ENCODE measurements around the gene PM20D2.

The PM20D2 gene

DNA sequence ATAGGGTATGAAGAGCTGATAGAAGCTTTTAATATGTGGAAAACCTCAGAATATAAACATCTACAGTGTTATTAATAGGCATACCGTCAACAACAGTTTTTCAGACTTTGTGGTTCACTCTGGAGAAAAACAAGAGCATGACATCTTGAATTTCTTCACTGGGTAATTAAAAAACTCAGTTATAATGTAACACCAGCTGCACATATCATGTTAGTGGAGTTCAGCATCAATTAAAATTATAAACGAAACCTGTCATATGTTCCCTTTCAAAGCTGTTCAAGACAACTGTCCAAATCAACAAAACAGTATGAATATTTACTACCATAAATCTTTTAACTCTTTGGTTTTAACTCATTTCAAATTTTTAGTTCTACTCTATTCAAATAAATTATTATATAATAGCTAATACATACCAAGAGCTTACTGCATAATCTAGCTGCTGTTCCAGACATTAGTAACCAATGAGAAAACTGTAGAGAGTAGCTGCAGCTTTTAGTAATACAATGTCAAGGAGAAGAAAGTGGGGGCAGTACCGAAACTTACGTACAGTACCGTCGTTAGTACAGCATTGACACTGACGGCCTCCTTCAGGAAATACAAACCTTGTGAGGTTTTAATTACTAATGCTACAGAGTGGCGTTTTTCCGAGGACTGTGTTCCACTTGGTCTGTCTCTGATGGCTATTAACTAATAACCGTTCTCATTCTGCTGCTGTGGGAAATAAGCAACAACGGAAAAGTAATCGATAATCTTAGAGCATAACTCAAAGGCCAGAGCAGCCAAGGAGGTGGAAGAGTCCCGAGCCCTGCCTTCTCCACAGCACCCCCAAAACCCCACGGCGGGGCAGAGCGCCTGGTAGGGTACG lies 532 bp upstream of the PM20D2 start:
- Histone ChIP-seq H3K27me3 (ENCODE audit: low read depth, low read length) (no peaks in the 10 kb centered on the region), H3K9me3 (ENCODE audit: insufficient read depth, low read length) (no peaks in the 10 kb centered on the region), H3K27ac (ENCODE audit: low read length) (peak overlapping the region; percentile 93), H3K36me3 (replicated peaks; ENCODE audit: low read depth, low read length) (peaks cover 16% of the 10 kb centered on the region), H4K20me1 (ENCODE audit: insufficient read depth, low read length) (no peaks in the 10 kb centered on the region), H3K9ac (ENCODE audit: low read length) (peak overlapping the region; percentile 96), H3K4me2 (ENCODE audit: low read length) (peak overlapping the region; percentile 89), H3K4me3 (ENCODE audit: low read length) (peak overlapping the region; percentile 95), H2AFZ (ENCODE audit: low read depth, low read length) (peak overlapping the region; percentile 93), H3K4me1 (ENCODE audit: low read length) (peaks cover 21% of the 10 kb centered on the region), H3K79me2 (ENCODE audit: low read length) (peaks cover 41% of the 10 kb centered on the region)
- TF ChIP-seq EZH2phosphoT487 (IDR thresholded peaks at IDR 0.05; ENCODE audit: low read depth), result no peak
- TF ChIP-seq, protein P1, sequence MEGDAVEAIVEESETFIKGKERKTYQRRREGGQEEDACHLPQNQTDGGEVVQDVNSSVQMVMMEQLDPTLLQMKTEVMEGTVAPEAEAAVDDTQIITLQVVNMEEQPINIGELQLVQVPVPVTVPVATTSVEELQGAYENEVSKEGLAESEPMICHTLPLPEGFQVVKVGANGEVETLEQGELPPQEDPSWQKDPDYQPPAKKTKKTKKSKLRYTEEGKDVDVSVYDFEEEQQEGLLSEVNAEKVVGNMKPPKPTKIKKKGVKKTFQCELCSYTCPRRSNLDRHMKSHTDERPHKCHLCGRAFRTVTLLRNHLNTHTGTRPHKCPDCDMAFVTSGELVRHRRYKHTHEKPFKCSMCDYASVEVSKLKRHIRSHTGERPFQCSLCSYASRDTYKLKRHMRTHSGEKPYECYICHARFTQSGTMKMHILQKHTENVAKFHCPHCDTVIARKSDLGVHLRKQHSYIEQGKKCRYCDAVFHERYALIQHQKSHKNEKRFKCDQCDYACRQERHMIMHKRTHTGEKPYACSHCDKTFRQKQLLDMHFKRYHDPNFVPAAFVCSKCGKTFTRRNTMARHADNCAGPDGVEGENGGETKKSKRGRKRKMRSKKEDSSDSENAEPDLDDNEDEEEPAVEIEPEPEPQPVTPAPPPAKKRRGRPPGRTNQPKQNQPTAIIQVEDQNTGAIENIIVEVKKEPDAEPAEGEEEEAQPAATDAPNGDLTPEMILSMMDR (IDR thresholded peaks at IDR 0.05; ENCODE audit: low read depth, low read length), result no peak

DNA sequence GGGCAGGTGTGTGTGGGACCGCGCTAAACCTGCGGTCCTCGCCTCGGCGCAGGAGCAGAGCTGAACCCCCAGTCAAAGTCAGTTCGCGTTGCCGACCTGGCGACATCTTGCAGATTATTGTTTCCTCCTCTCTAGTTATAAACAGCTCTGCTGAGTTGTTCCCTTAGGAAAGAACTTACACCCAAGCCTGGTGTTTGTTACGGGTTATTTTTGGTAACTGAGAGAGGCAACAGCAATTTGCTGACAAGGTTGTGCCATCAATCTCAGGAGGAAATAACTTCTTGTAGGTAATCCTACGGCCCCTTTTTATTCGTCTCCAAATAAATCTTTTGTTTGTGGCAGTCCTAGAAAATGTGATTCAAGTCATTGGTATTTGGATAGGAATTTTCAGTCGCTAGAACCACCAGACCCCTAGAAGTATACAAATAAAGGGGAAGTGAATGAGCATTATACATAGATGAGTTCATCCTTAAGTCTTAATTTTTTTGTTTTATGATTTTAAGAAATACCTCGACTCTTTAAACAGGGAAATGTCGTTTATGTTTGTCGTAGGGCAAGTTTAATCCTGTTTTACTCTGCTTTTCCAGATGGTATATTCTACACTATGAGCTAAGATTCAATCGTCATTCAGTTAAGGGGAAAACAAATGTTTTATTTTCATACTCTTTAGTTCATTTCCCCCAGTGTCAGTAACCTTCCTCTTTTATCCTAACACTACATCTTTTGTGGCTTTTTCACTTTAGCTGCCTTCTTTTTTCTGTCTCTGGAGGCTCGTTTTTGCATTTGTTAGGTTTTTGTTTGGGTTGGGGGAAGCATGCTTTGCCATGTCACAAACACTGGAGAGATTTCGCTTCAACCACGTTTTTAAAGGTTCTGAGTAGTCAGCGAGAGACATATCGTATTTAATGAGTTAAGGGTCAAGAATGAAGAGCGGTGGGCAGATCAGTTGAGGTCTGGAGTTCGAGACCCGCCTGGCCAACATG lies 1.2 kb downstream of the PM20D2 start:
- Histone ChIP-seq H3K4me1 (ENCODE audit: low read length) (peaks cover 14% of the 10 kb centered on the region), H2AFZ (ENCODE audit: low read depth, low read length) (peak overlapping the region; percentile 93; the same call in 1 of the 2 replicates), H3K9ac (ENCODE audit: low read length) (peak overlapping the region; percentile 96)

DNA sequence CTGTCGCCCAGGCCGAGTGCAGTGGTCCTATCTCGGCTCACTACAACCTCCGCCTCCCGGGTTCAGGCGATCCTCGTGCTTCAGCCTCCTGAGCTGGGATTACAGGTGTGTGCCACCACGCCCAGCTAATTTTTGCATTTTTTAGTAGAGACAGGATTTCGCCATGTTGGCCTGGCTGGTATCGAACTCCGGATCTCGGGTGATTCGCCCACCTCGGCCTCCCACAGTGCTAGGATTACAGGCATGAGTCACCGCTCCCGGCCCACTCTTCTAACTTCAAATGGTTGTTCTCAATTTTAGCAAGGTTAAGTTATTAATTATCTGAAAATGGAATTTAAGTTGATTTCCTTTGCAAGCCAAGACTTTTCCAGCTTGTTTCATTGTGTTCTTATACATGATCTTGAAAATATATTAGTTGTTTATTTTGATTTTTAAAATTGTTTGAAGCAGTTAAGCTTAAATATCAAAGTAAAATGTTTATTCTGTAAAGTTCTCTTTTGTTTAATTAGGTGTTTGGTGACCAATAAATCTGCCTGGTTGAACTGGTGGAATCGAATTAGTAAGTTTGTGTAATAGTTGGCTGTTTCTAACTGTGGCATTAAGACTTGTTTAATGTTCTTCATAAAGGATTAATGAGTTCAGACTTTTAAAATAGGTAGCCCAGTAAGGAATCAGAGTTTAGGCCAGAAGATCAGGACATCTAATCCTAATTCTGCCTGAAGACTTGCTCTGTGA lies 2.3 kb downstream of the PM20D2 start:
- Histone ChIP-seq H3K27ac (ENCODE audit: low read length) (no peak overlapping the region), H3K36me3 (replicated peaks; ENCODE audit: low read depth, low read length) (peaks cover 24% of the 10 kb centered on the region), H3K4me1 (ENCODE audit: low read length) (peaks cover 14% of the 10 kb centered on the region), H3K4me2 (ENCODE audit: low read length) (no peak overlapping the region), H3K9me3 (ENCODE audit: insufficient read depth, low read length) (no peaks in the 10 kb centered on the region), H3K4me3 (ENCODE audit: low read length) (no peak overlapping the region), H4K20me1 (ENCODE audit: insufficient read depth, low read length) (no peaks in the 10 kb centered on the region), H2AFZ (ENCODE audit: low read depth, low read length) (no peak overlapping the region), H3K27me3 (ENCODE audit: low read depth, low read length) (no peaks in the 10 kb centered on the region), H3K9ac (ENCODE audit: low read length) (no peak overlapping the region), H3K79me2 (ENCODE audit: low read length) (peaks cover 45% of the 10 kb centered on the region)
- TF ChIP-seq, protein P1 (IDR thresholded peaks at IDR 0.05; ENCODE audit: low read depth, low read length), result no peak
- TF ChIP-seq EZH2phosphoT487 (IDR thresholded peaks at IDR 0.05; ENCODE audit: low read depth), result no peak

More for the DNA sequence above, 1.2 kb downstream of the PM20D2 start:
- peaks cover 17% of the 10 kb centered on the region for H3K36me3 ChIP-seq (replicated peaks; ENCODE audit: low read depth, low read length)
- TF ChIP-seq, protein P1 (IDR thresholded peaks at IDR 0.05; ENCODE audit: low read depth, low read length), result no peak
- no peak for TF ChIP-seq EZH2phosphoT487 (IDR thresholded peaks at IDR 0.05; ENCODE audit: low read depth)
- no peaks in the 10 kb centered on the region for H3K27me3 ChIP-seq (ENCODE audit: low read depth, low read length)
- H3K4me2 ChIP-seq (ENCODE audit: low read length), result peak overlapping the region; percentile 89
- peaks cover 45% of the 10 kb centered on the region for H3K79me2 ChIP-seq (ENCODE audit: low read length)
- H3K9me3 ChIP-seq (ENCODE audit: insufficient read depth, low read length), result no peaks in the 10 kb centered on the region
- peak overlapping the region; percentile 93 for H3K27ac ChIP-seq (ENCODE audit: low read length)
- peak overlapping the region; percentile 95 for H3K4me3 ChIP-seq (ENCODE audit: low read length)
- no peaks in the 10 kb centered on the region for H4K20me1 ChIP-seq (ENCODE audit: insufficient read depth, low read length)
